ENCODE measurements around the gene CYB561D2. TPM values are rescaled to one million over a fixed set of nuclear protein-coding genes. Genes with fewer than 3 reads are reported as not detected.

CYB561D2 gene
- total RNA-seq, 1 experiment from 2014 or later: 16.8 TPM

DNA sequence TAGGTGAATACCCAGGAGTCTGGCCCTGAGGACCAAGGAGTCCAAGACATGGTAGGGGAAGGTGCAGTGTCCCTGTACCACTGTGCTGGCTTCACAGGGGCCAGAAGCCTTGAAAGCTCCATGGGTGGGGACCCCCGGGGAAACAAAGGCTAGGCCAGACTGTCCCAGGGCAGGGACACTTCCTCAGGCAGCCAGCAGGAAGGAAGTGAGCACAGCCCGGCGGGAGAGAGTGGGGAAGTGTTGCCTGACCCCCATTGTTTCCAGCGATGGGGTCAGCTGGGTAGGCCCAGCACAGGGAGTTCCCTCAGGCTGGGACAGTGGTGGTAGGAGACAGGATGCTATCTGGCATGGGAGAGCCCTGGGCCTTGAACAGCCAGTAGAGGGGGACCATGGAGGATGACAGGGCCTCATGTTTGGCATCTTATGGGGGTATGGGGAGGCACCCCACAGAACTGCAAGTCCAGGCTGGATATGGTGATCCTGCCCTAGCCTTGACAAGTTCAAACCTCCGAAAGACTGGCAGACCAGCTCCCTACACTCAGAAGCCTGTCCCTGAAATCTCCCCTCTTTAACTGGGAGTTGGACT lies 27.0 kb upstream of the CYB561D2 start:
- peaks cover 24% of the 10 kb centered on the region for H3K23me2 ChIP-seq (ENCODE audit: insufficient read length, low read depth, low read length, poor library complexity, severe bottlenecking)
- TF ChIP-seq, protein P1, sequence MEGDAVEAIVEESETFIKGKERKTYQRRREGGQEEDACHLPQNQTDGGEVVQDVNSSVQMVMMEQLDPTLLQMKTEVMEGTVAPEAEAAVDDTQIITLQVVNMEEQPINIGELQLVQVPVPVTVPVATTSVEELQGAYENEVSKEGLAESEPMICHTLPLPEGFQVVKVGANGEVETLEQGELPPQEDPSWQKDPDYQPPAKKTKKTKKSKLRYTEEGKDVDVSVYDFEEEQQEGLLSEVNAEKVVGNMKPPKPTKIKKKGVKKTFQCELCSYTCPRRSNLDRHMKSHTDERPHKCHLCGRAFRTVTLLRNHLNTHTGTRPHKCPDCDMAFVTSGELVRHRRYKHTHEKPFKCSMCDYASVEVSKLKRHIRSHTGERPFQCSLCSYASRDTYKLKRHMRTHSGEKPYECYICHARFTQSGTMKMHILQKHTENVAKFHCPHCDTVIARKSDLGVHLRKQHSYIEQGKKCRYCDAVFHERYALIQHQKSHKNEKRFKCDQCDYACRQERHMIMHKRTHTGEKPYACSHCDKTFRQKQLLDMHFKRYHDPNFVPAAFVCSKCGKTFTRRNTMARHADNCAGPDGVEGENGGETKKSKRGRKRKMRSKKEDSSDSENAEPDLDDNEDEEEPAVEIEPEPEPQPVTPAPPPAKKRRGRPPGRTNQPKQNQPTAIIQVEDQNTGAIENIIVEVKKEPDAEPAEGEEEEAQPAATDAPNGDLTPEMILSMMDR (conservative IDR thresholded peaks at IDR 0.05): no peak
- H3K79me1 ChIP-seq (ENCODE audit: insufficient read depth, low read depth, low read length, poor library complexity, severe bottlenecking): peaks cover 6% of the 10 kb centered on the region
- no peak overlapping the region for H4K8ac ChIP-seq (replicated peaks; ENCODE audit: insufficient read length, low read depth, low read length)
- peaks cover 6% of the 10 kb centered on the region; the same call in 1 of the 2 replicates for H3K4me1 ChIP-seq (ENCODE audit: insufficient read depth, low read length)
- no peak overlapping the region for H3K9ac ChIP-seq (ENCODE audit: extremely low read depth, insufficient read length, low read length)
- no peak overlapping the region for H3K4me2 ChIP-seq (ENCODE audit: insufficient read depth, insufficient read length, low read length)
- Mint-ChIP-seq H3K4me3 (peak overlapping the region in 1 of 2 experiments; percentile 9; a peak in 2 of 5 replicates), H3K27ac (no peak overlapping the region), H3K9me3 (no peaks in the 10 kb centered on the region), H3K27me3 (ENCODE audit: low read depth) (no peaks in the 10 kb centered on the region; the same call in 1 of the 2 replicates), H3K4me1 (peaks cover 25 to 48% of the 10 kb centered on the region in 2 experiments), H3K36me3 (ENCODE audit: insufficient read depth in 1 of 3, low read depth in 3 of 3) (peaks cover 26 to 42% (median 26%) of the 10 kb centered on the region in 3 experiments)
- no peak overlapping the region for H4K5ac ChIP-seq (ENCODE audit: insufficient read length, low read depth, low read length)
- H2AK5ac ChIP-seq (ENCODE audit: insufficient read length, low read length): no peak overlapping the region
- H3K4ac ChIP-seq (ENCODE audit: low read depth, low read length): no peak overlapping the region
- H2BK15ac ChIP-seq (ENCODE audit: low read depth, low read length): no peak overlapping the region
- H2BK5ac ChIP-seq (ENCODE audit: insufficient read length, low read length): no peak overlapping the region
- H3K79me2 ChIP-seq (ENCODE audit: insufficient read depth, low read length): peaks cover 10% of the 10 kb centered on the region; the same call in 1 of the 2 replicates
- H3K14ac ChIP-seq (ENCODE audit: insufficient read depth, low read length): no peak overlapping the region
- no CpG with 5 or more reads among the region's 5 CpGs for WGBS (ENCODE audit: extremely low coverage, insufficient read length, low lambda C conversion rate)
- no peak overlapping the region for H2AFZ ChIP-seq (ENCODE audit: low read length)
- no peaks in the 10 kb centered on the region for H3K9me3 ChIP-seq (ENCODE audit: control insufficient read depth, low read depth, low read length)
- no peak overlapping the region for H2BK20ac ChIP-seq (ENCODE audit: low read depth, low read length, poor library complexity, severe bottlenecking)
- DNase-seq: no peak
- H2BK12ac ChIP-seq (ENCODE audit: insufficient read length, low read depth, low read length): no peak overlapping the region
- no peak overlapping the region for H3K56ac ChIP-seq (ENCODE audit: insufficient read length, low read depth, low read length)
- H3K27ac ChIP-seq (ENCODE audit: insufficient read length, low read depth, low read length): no peak overlapping the region
- no peaks in the 10 kb centered on the region for H3K27me3 ChIP-seq (ENCODE audit: insufficient read depth, low read length)
- H4K20me1 ChIP-seq (ENCODE audit: control insufficient read depth, insufficient read depth, insufficient read length): no peaks in the 10 kb centered on the region
- no peak overlapping the region for H4K91ac ChIP-seq (ENCODE audit: insufficient read length, low read depth, low read length)
- no peak overlapping the region for H3K18ac ChIP-seq (ENCODE audit: insufficient read length, low read depth, low read length)
- no peak overlapping the region for H3K23ac ChIP-seq (ENCODE audit: insufficient read length, low read depth, low read length)
- H2BK120ac ChIP-seq (ENCODE audit: low read depth, low read length, poor library complexity, severe bottlenecking): no peak overlapping the region
- no peak overlapping the region for H3T11ph ChIP-seq (ENCODE audit: low read length)

Data from H9 (cell line).